B cell (primary cell): ENCODE results near the gene JARID2. TPM values are rescaled to one million over a fixed set of nuclear protein-coding genes. Genes with fewer than 3 reads are reported as not detected.
"Not testable (repeated sequence)": the region's sequence is repeated elsewhere in the genome, so short reads cannot be mapped to it uniquely, and the experiment has no call there.

Source experiments
- ATAC-seq: fragments of 200-7000 bp; cut with Tn5 transposase; one replicate; pipeline ENCODE4 v1.10.0; 2021; ENCODE audit warnings: low read depth, mild to moderate bottlenecking, moderate number of reproducible peaks, moderate library complexity
- CTCF ChIA-PET: fragments of 350-600 bp; sonication (Branson Sonifier 250); formaldehyde crosslinking; loops from one replicate; lab custom pipeline; 2021; ENCODE audit warnings: antibody characterized with exemption, inconsistent platforms; lab: Charles Lee
- POLR2A ChIA-PET: fragments of 350-600 bp; sonication (Branson Sonifier 250); formaldehyde crosslinking; loops from one replicate; lab custom pipeline; 2021; ENCODE audit warnings: antibody characterized with exemption; lab: Charles Lee
- DNase-seq: peaks from one replicate; pipeline ENCODE4 v3.0.0; 2013
- H2AFZ ChIP-seq: 2 replicates; pipeline ENCODE4 v1.6.1; 2012; ENCODE audit warnings: mild to moderate bottlenecking, low read depth, low read length; ENCODE audit not compliant: insufficient read depth, poor library complexity, severe bottlenecking
- H3K27ac ChIP-seq, 2 donors: 1 replicate in 1 of 2; 2 replicates in 1 of 2; pipeline ENCODE4 v1.5.1; 2012 to 2013; ENCODE audit warnings: low read length in 2 of 2, mild to moderate bottlenecking in 2 of 2, moderate library complexity in 1 of 2
- H3K27me3 ChIP-seq, 4 experiments: fragments of 200-600 bp in 1 of 4; sonication (generic) in 1 of 4; replicated peaks in 1 of 4; 1 replicate in 2 of 4; 2 replicates in 2 of 4; pipeline versions ENCODE4 v1.6.1 to v1.7.0; 2013 to 2016; ENCODE audit warnings: low read length in 3 of 4, mild to moderate bottlenecking in 2 of 4, mixed read lengths in 1 of 4, moderate library complexity in 1 of 4; ENCODE audit not compliant: insufficient read depth in 4 of 4, control insufficient read depth in 3 of 4; ENCODE audit errors: control extremely low read depth in 1 of 4
- H3K36me3 ChIP-seq, 2 experiments: replicated peaks in 1 of 2; 1 replicate in 1 of 2; 2 replicates in 1 of 2; pipeline versions ENCODE4 v1.6.1 to v1.7.1; 2013; ENCODE audit warnings: low read length in 1 of 2; ENCODE audit not compliant: insufficient read depth in 2 of 2, control insufficient read depth in 1 of 2; ENCODE audit errors: control extremely low read depth in 1 of 2, extremely low read depth in 1 of 2
- H3K4me1 ChIP-seq, 2 donors: fragments of 200-600 bp in 1 of 2; sonication (generic) in 1 of 2; 1 replicate in 1 of 2; 2 replicates in 1 of 2; pipeline versions ENCODE4 v1.5.1 to v1.6.1; 2013 to 2017; ENCODE audit warnings: low read length in 2 of 2; ENCODE audit not compliant: control insufficient read depth in 2 of 2, insufficient read depth in 2 of 2
- H3K4me2 ChIP-seq: replicated peaks from 2 replicates; pipeline ENCODE3; 2012; ENCODE audit warnings: mild to moderate bottlenecking, low read depth, low read length; ENCODE audit not compliant: poor library complexity, severe bottlenecking
- H3K4me3 ChIP-seq, 5 experiments: fragments of 200-600 bp in 1 of 5; sonication (generic) in 1 of 5; 1 replicate in 3 of 5; 2 replicates in 2 of 5; pipeline versions ENCODE4 v1.5.1 to v1.7.0; 2011 to 2016; ENCODE audit warnings: low read length in 4 of 5, mild to moderate bottlenecking in 4 of 5, low read depth in 2 of 5, control low read depth in 1 of 5, moderate library complexity in 1 of 5; ENCODE audit not compliant: insufficient read depth in 1 of 5; ENCODE audit errors: control extremely low read depth in 1 of 5, extremely low read depth in 1 of 5
- H3K79me2 ChIP-seq: fragments of 200-600 bp; sonication (generic); one replicate; pipeline ENCODE4 v1.6.0; 2016; ENCODE audit warnings: low read length; ENCODE audit not compliant: control insufficient read depth, insufficient read depth
- H3K9ac ChIP-seq: fragments of 200-600 bp; sonication (generic); 2 replicates; pipeline ENCODE4 v1.6.1; 2017; ENCODE audit warnings: mild to moderate bottlenecking, low read length, moderate library complexity
- H3K9me3 ChIP-seq, 3 donors: one replicate each; pipeline versions ENCODE4 v1.6.1 to v1.7.1; 2013; ENCODE audit warnings: low read length in 2 of 3; ENCODE audit not compliant: control insufficient read depth in 2 of 3, insufficient read depth in 1 of 3; ENCODE audit errors: control extremely low read depth in 1 of 3
- H4K20me1 ChIP-seq: 2 replicates; pipeline ENCODE4 v1.6.0; 2012; ENCODE audit warnings: mild to moderate bottlenecking, low read length; ENCODE audit not compliant: insufficient read depth, control insufficient read depth, poor library complexity, severe bottlenecking
- H3K27ac Mint-ChIP-seq: one replicate; pipeline ENCODE4 v1.8.0; 2021; ENCODE audit warnings: mixed read lengths
- H3K27me3 Mint-ChIP-seq: one replicate; pipeline ENCODE4 v1.8.0; 2021; ENCODE audit warnings: mixed read lengths
- H3K4me1 Mint-ChIP-seq: one replicate; pipeline ENCODE4 v1.8.0; 2021; ENCODE audit warnings: mixed read lengths
- H3K4me3 Mint-ChIP-seq: one replicate; pipeline ENCODE4 v1.8.0; 2021; ENCODE audit warnings: mixed read lengths
- H3K9me3 Mint-ChIP-seq: one replicate; pipeline ENCODE4 v1.8.0; 2022; ENCODE audit warnings: mixed read lengths; ENCODE audit not compliant: insufficient read depth
- EZH2 ChIP-seq: IDR thresholded peaks from 2 replicates; pipeline ENCODE4 v1.6.1; 2012; ENCODE audit warnings: borderline replicate concordance, low read depth, mild to moderate bottlenecking, moderate library complexity, low read length; ENCODE audit not compliant: insufficient read depth, poor library complexity, severe bottlenecking
- WGBS: methylation state at CpG from one replicate; pipeline ENCODE4 v1.1.5; 2013; ENCODE audit warnings: missing lambda C conversion rate; ENCODE audit not compliant: insufficient coverage; 5-methylcytosine and 5-hydroxymethylcytosine counted together
- intact Hi-C: fragments of 100-400 bp; cut with micrococcal nuclease; formaldehyde crosslinking; loops from one replicate; pipeline ENCODE4 v1.10.0; 2022
- polyA plus RNA-seq: library from polyadenylated mRNA; depleted of rRNA; stranded (reverse); fragments of >200 nt; gene quantifications from 2 replicates; pipeline ENCODE4 v1.2.3, GENCODE V29; 2012
- total RNA-seq, 2 donors: library from RNA; stranded (reverse); fragments of 120-200 nt in 1 of 2; gene quantifications; 1 replicate in 1 of 2; 2 replicates in 1 of 2; pipeline versions ENCODE4 v1.2.3 to v1.2.4, GENCODE V29; 2013 to 2022
- TF ChIP-seq, protein P1 (sequence below): fragments of 200-600 bp; IDR thresholded peaks from one replicate; pipeline ENCODE4 v1.8.0; 2022; ENCODE audit warnings: antibody characterized with exemption, mild to moderate bottlenecking

The JARID2 gene
- total and polyA plus RNA-seq, 2 donors (not counting 1 experiment from before 2014, with no cell fraction given), result 11.0 to 58.1 TPM

- CTCF ChIA-PET, H3K9me3 Mint-ChIP-seq: not testable (repeated sequence)
- 90% methylated on average over 4 of the region's 5 CpGs for WGBS
Observed at GRCh38 chr6:15543332-15543917, 297.6 kb downstream of the JARID2 start.

DNA sequence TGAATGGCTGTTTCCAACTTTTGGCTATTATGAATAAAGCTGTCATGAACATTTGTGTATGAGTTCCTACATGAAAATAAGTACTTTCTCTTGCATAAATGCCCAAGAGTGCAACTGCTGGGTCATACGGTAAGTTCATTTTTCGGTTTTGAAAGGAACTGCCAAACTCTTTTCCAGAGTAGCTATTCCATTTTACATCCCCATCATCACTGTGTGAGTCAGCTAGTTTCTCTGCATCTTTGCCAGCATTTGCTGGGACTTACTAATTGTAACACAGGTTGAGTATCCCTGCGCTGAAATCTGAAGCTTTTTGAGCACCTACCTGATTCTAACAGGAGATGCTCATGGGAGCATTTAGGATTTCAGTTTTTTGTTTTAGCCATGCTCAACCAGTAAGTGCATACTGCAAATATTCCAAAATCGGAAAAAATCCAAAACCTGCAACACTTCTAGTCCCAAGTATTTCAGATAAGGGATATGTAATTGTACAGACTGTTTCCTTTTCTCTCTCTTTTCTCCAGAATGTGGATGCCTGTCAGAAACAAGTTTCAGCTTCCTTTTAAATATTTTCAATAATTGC is 298.5 kb downstream of the JARID2 start:
- no peak overlapping the region for H3K27ac Mint-ChIP-seq
- ChIA-PET CTCF (no interaction called here), POLR2A (interaction anchor here (0.5 kb wide), 1 partner anchor 46 kb away, joined by 3 read pairs; no protein-coding TSS in a partner anchor)
- H3K4me1 Mint-ChIP-seq, result peaks cover 34% of the 10 kb centered on the region
- no peaks in the 10 kb centered on the region for H3K27me3 Mint-ChIP-seq
- Histone ChIP-seq H3K4me1 (peaks cover 6 to 7% of the 10 kb centered on the region in 2 donors), H3K79me2 (peaks cover 67% of the 10 kb centered on the region), H3K4me2 (no peak overlapping the region), H3K36me3 (no peaks in the 10 kb centered on the region), H3K27me3 (no peaks in the 10 kb centered on the region), H3K9ac (no peak overlapping the region), H2AFZ (no peak overlapping the region), H3K4me3 (no peak overlapping the region), H3K9me3 (peaks cover 0 to 13% (median 13%) of the 10 kb centered on the region in 3 donors), H3K27ac (no peak overlapping the region), H4K20me1 (no peaks in the 10 kb centered on the region)
- ATAC-seq (no peak), DNase-seq (no peak)
- intact Hi-C loops, result no loop called here
- H3K4me3 Mint-ChIP-seq, result no peak overlapping the region
- TF ChIP-seq EZH2, result no peak
- TF ChIP-seq, protein P1, sequence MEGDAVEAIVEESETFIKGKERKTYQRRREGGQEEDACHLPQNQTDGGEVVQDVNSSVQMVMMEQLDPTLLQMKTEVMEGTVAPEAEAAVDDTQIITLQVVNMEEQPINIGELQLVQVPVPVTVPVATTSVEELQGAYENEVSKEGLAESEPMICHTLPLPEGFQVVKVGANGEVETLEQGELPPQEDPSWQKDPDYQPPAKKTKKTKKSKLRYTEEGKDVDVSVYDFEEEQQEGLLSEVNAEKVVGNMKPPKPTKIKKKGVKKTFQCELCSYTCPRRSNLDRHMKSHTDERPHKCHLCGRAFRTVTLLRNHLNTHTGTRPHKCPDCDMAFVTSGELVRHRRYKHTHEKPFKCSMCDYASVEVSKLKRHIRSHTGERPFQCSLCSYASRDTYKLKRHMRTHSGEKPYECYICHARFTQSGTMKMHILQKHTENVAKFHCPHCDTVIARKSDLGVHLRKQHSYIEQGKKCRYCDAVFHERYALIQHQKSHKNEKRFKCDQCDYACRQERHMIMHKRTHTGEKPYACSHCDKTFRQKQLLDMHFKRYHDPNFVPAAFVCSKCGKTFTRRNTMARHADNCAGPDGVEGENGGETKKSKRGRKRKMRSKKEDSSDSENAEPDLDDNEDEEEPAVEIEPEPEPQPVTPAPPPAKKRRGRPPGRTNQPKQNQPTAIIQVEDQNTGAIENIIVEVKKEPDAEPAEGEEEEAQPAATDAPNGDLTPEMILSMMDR, result no peak
- H3K9me3 Mint-ChIP-seq, result peaks cover 4% of the 10 kb centered on the region
- 94% methylated on average over 3 of the region's 4 CpGs for WGBS

More at GRCh38 chr6:15543332-15543917, 297.6 kb downstream of the JARID2 start:
- ATAC-seq, H3K27me3 ChIP-seq, H3K4me2 ChIP-seq, H4K20me1 ChIP-seq, H3K4me3 Mint-ChIP-seq, H2AFZ ChIP-seq, intact Hi-C loops, H3K36me3 ChIP-seq, DNase-seq, H3K4me3 ChIP-seq, H3K9ac ChIP-seq, H3K27ac ChIP-seq, H3K4me1 ChIP-seq, H3K27me3 Mint-ChIP-seq: not testable (repeated sequence)
- peaks cover 70% of the 10 kb centered on the region for H3K79me2 ChIP-seq
- POLR2A ChIA-PET, result interaction anchor here (0.6 kb wide), 1 partner anchor 25 kb away, joined by 3 read pairs; no protein-coding TSS in a partner anchor
- H3K9me3 ChIP-seq, result peaks cover 0 to 13% (median 8%) of the 10 kb centered on the region in 3 donors
- Mint-ChIP-seq H3K4me1 (peaks cover 41% of the 10 kb centered on the region), H3K27ac (peak overlapping the region; percentile 8)
